ENCODE data around the gene AP5Z1. TPM values are rescaled to one million over a fixed set of nuclear protein-coding genes. Genes with fewer than 3 reads are reported as not detected.

The AP5Z1 gene
- total RNA-seq, 1 donor from 2014 or later, result 88.6 TPM

- H3K4me1 Mint-ChIP-seq (ENCODE audit: unreplicated experiment), result peaks cover 10% of the 10 kb centered on the region
- H3K4me3 Mint-ChIP-seq (ENCODE audit: unreplicated experiment), result peak overlapping the region; percentile 12
- H3K27me3 Mint-ChIP-seq (ENCODE audit: unreplicated experiment), result peaks cover 14% of the 10 kb centered on the region
- H3K9me3 Mint-ChIP-seq (ENCODE audit: unreplicated experiment), result no peaks in the 10 kb centered on the region
- no peak for TF ChIP-seq CTCF (IDR thresholded peaks at IDR 0.05; ENCODE audit: unreplicated experiment)
- DNase-seq (ENCODE audit: low spot score), result no peak
- H3K36me3 Mint-ChIP-seq (ENCODE audit: low read depth, unreplicated experiment), result peaks cover 22% of the 10 kb centered on the region
- no peak overlapping the region for H3K27ac Mint-ChIP-seq (ENCODE audit: unreplicated experiment)
Measured at GRCh38 chr7:4754433-4755010, 20.9 kb upstream of the AP5Z1 start.

- Mint-ChIP-seq H3K27ac (ENCODE audit: unreplicated experiment) (no peak overlapping the region), H3K4me3 (ENCODE audit: unreplicated experiment) (peak overlapping the region; percentile 12), H3K36me3 (ENCODE audit: low read depth, unreplicated experiment) (peaks cover 25% of the 10 kb centered on the region), H3K4me1 (ENCODE audit: unreplicated experiment) (peaks cover 10% of the 10 kb centered on the region), H3K9me3 (ENCODE audit: unreplicated experiment) (no peaks in the 10 kb centered on the region), H3K27me3 (ENCODE audit: unreplicated experiment) (peaks cover 12% of the 10 kb centered on the region)
- TF ChIP-seq CTCF (IDR thresholded peaks at IDR 0.05; ENCODE audit: unreplicated experiment), result no peak
- DNase-seq (ENCODE audit: low spot score), result no peak
Measured at GRCh38 chr7:4755045-4755444, 20.4 kb upstream of the AP5Z1 start.

GRCh38 chr7:4758111-4758510, 17.3 kb upstream of the AP5Z1 start:
- Mint-ChIP-seq H3K36me3 (ENCODE audit: low read depth, unreplicated experiment) (peaks cover 32% of the 10 kb centered on the region), H3K4me1 (ENCODE audit: unreplicated experiment) (peaks cover 8% of the 10 kb centered on the region), H3K27ac (ENCODE audit: unreplicated experiment) (no peak overlapping the region), H3K27me3 (ENCODE audit: unreplicated experiment) (peaks cover 9% of the 10 kb centered on the region), H3K9me3 (ENCODE audit: unreplicated experiment) (no peaks in the 10 kb centered on the region), H3K4me3 (ENCODE audit: unreplicated experiment) (peak overlapping the region; percentile 47)
- TF ChIP-seq CTCF (IDR thresholded peaks at IDR 0.05; ENCODE audit: unreplicated experiment), result no peak
- DNase-seq (ENCODE audit: low spot score), result no peak

- peaks cover 32% of the 10 kb centered on the region for H3K36me3 Mint-ChIP-seq (ENCODE audit: low read depth, unreplicated experiment)
- no peak overlapping the region for H3K27ac Mint-ChIP-seq (ENCODE audit: unreplicated experiment)
- H3K9me3 Mint-ChIP-seq (ENCODE audit: unreplicated experiment), result no peaks in the 10 kb centered on the region
- TF ChIP-seq CTCF (IDR thresholded peaks at IDR 0.05; ENCODE audit: unreplicated experiment), result no peak
- peaks cover 9% of the 10 kb centered on the region for H3K27me3 Mint-ChIP-seq (ENCODE audit: unreplicated experiment)
- H3K4me3 Mint-ChIP-seq (ENCODE audit: unreplicated experiment), result no peak overlapping the region
- no peak for DNase-seq (ENCODE audit: low spot score)
- peaks cover 4% of the 10 kb centered on the region for H3K4me1 Mint-ChIP-seq (ENCODE audit: unreplicated experiment)
Measured at GRCh38 chr7:4758791-4759190, 16.6 kb upstream of the AP5Z1 start.

GRCh38 chr7:4759211-4759610, 16.2 kb upstream of the AP5Z1 start:
- H3K4me1 Mint-ChIP-seq (ENCODE audit: unreplicated experiment), result peaks cover 4% of the 10 kb centered on the region
- no peaks in the 10 kb centered on the region for H3K9me3 Mint-ChIP-seq (ENCODE audit: unreplicated experiment)
- peaks cover 32% of the 10 kb centered on the region for H3K36me3 Mint-ChIP-seq (ENCODE audit: low read depth, unreplicated experiment)
- H3K27me3 Mint-ChIP-seq (ENCODE audit: unreplicated experiment), result peaks cover 10% of the 10 kb centered on the region
- TF ChIP-seq CTCF (IDR thresholded peaks at IDR 0.05; ENCODE audit: unreplicated experiment), result no peak
- DNase-seq (ENCODE audit: low spot score), result no peak
- no peak overlapping the region for H3K4me3 Mint-ChIP-seq (ENCODE audit: unreplicated experiment)
- no peak overlapping the region for H3K27ac Mint-ChIP-seq (ENCODE audit: unreplicated experiment)

All from endothelial cell (in vitro differentiated cells).